Neural cell (in vitro differentiated cells): ENCODE measurements around the gene GFOD2.

Experiments used
- CTCF ChIP-seq: fragments of 450-650 bp; IDR thresholded peaks from 2 replicates; pipeline ENCODE4 v1.5.1; 2014; ENCODE audit warnings: antibody characterized with exemption, mild to moderate bottlenecking, moderate library complexity; ENCODE audit not compliant: poor library complexity, severe bottlenecking
- EP300 ChIP-seq: fragments of 450-650 bp; conservative IDR thresholded peaks from 2 replicates; pipeline ENCODE4 v1.6.1; 2014; ENCODE audit warnings: antibody characterized with exemption, mild to moderate bottlenecking, moderate library complexity; ENCODE audit not compliant: poor library complexity, severe bottlenecking
- EZH2 ChIP-seq: fragments of 200-600, 300-800 bp; shearing (Covaris generic), sonication (generic); IDR thresholded peaks from 2 replicates; pipeline ENCODE4 v1.6.1; 2014; ENCODE audit warnings: antibody characterized with exemption, low read length, borderline replicate concordance, mild to moderate bottlenecking; ENCODE audit not compliant: insufficient read depth, poor library complexity, severe bottlenecking
- MXI1 ChIP-seq: fragments of 450-650 bp; conservative IDR thresholded peaks from 2 replicates; pipeline ENCODE4 v1.6.1; 2014; ENCODE audit warnings: antibody characterized with exemption, mild to moderate bottlenecking; ENCODE audit not compliant: poor library complexity, severe bottlenecking
- POLR2AphosphoS5 ChIP-seq: IDR thresholded peaks from 2 replicates; pipeline ENCODE4 v1.6.1; 2012
- RAD21 ChIP-seq: fragments of 450-650 bp; conservative IDR thresholded peaks from 2 replicates; pipeline ENCODE4 v1.6.1; 2014; ENCODE audit warnings: antibody characterized with exemption, mild to moderate bottlenecking, moderate library complexity
- SMC3 ChIP-seq: fragments of 450-650 bp; conservative IDR thresholded peaks from 2 replicates; pipeline ENCODE4 v1.6.1; 2014; ENCODE audit warnings: antibody characterized with exemption, mild to moderate bottlenecking, moderate library complexity; ENCODE audit not compliant: poor library complexity
- TAF1 ChIP-seq: IDR thresholded peaks from 2 replicates; pipeline ENCODE4 v1.6.1; 2012; ENCODE audit warnings: low read depth
- TF ChIP-seq, protein P1 (sequence below): IDR thresholded peaks from 2 replicates; pipeline ENCODE4 v1.6.1; 2012; ENCODE audit warnings: borderline replicate concordance

- TF ChIP-seq CTCF (no peak), EZH2 (no peak), POLR2AphosphoS5 (no peak), TAF1 (no peak), MXI1 (no peak), EP300 (no peak), SMC3 (no peak), RAD21 (no peak)
- TF ChIP-seq, protein P1, sequence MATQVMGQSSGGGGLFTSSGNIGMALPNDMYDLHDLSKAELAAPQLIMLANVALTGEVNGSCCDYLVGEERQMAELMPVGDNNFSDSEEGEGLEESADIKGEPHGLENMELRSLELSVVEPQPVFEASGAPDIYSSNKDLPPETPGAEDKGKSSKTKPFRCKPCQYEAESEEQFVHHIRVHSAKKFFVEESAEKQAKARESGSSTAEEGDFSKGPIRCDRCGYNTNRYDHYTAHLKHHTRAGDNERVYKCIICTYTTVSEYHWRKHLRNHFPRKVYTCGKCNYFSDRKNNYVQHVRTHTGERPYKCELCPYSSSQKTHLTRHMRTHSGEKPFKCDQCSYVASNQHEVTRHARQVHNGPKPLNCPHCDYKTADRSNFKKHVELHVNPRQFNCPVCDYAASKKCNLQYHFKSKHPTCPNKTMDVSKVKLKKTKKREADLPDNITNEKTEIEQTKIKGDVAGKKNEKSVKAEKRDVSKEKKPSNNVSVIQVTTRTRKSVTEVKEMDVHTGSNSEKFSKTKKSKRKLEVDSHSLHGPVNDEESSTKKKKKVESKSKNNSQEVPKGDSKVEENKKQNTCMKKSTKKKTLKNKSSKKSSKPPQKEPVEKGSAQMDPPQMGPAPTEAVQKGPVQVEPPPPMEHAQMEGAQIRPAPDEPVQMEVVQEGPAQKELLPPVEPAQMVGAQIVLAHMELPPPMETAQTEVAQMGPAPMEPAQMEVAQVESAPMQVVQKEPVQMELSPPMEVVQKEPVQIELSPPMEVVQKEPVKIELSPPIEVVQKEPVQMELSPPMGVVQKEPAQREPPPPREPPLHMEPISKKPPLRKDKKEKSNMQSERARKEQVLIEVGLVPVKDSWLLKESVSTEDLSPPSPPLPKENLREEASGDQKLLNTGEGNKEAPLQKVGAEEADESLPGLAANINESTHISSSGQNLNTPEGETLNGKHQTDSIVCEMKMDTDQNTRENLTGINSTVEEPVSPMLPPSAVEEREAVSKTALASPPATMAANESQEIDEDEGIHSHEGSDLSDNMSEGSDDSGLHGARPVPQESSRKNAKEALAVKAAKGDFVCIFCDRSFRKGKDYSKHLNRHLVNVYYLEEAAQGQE: no peak
Observed at GRCh38 chr16:67653789-67654402, 65.2 kb downstream of the GFOD2 start.
